Kidney capillary endothelial cell (primary cell): Measurements from ENCODE around the gene NEURL4.

ENCODE experiments used
- DNase-seq: peaks from one replicate; pipeline ENCODE4 v3.0.0-alpha.2; 2018; ENCODE audit warnings: low spot score

Gene NEURL4

DNA sequence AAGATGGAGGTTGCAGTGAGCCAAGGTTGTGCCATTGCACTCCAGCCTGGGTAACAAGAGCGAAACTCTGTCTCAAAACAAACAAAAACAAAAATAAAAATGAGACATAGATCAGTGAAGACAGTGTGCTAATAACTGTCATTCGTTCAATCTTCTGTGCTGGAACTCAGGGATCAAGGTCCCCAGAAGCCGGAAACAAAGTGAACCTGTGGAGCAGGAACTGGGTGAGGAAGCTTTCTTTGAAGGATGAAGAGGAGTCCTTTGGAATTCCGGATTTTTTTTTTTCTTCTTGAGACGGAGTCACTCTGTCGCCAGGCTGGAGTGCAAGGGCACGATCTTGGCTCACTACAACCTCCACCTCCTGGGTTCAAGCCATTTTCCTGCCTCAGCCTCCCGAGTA lies 49.7 kb downstream of the NEURL4 start:
- no peak for DNase-seq

DNA sequence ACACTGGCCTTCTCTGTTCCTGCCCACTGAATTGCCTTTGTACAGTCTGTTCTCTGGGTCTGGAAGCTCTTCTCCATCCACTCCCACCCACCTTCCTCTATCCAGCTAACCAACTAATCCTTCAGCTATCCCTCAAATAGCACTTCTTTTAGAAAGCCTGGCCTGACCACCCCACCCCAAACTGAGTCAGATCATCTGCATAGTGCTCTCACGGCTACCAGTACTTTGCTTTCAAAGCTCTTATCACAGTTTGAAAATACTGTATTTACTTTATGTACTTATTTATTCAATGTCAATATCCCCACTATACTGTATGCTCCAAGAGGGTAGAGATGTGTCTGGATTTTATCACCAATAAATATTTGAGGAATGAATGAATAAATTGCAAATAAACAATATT lies 62.4 kb downstream of the NEURL4 start:
- no peak for DNase-seq
